Body of pancreas (tissue), 4 donors: ENCODE results near the gene PGC.

Experiments used
- POLR2A ChIP-seq, 3 donors: fragments of 450-650 bp; IDR thresholded peaks; one replicate each; pipeline ENCODE4 v1.6.1; 2016; ENCODE audit warnings: antibody characterized with exemption in 3 of 3, mild to moderate bottlenecking in 2 of 3
- TF ChIP-seq, protein P1 (sequence below), 7 experiments: fragments of 450-650 bp in 4 of 7; fragments of 200-600 bp in 3 of 7; sonication (generic) in 3 of 7; IDR thresholded peaks; one replicate each; pipeline ENCODE4 v1.5.1; 2016 to 2019; ENCODE audit warnings: antibody characterized with exemption in 7 of 7

DNA sequence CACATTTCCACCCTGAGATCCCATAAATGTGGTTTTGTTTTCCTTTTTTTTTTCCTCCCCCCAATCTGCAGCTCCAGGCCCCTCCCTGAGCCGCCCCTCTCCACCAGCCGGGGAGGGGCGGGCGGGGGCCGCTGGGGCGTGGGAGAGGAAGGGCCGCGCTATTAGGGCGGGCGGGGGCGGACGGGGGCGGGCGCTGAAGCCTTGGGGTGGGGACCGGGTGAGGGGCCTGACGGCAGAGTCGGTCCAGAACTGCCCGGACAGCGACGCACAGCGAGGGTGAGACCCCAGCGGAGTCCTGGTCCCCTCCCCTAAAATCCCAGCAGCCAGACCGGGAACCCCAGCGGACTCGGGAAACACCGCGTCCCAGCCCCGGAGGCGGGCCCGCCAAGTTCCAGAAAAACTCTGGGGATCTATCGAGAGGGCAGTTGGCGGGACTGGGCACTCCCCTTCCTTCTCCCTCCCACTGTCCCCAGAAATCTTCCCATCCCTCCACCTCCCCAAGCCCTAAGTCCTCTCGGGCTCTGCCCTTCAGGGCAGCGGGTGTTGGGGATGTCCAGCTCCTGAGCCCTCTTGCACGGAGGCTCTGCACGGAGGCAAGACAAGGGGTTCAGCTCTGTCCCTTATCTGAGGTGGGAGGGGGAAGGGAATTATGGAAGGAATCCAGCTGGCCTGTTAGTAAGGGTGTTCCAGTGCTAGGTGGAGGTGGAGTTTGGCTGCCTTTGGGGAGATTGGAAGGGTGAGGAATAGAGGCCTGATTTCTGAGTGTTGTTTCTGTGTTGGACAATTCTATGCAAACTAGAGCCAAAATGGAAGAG lies 33.6 kb upstream of the PGC start, which contains the start of gene PRICKLE4:
- TF ChIP-seq POLR2A (IDR thresholded peaks at IDR 0.05) = peak in 2 of 3 donors; percentile 24 to 43
- TF ChIP-seq, protein P1, sequence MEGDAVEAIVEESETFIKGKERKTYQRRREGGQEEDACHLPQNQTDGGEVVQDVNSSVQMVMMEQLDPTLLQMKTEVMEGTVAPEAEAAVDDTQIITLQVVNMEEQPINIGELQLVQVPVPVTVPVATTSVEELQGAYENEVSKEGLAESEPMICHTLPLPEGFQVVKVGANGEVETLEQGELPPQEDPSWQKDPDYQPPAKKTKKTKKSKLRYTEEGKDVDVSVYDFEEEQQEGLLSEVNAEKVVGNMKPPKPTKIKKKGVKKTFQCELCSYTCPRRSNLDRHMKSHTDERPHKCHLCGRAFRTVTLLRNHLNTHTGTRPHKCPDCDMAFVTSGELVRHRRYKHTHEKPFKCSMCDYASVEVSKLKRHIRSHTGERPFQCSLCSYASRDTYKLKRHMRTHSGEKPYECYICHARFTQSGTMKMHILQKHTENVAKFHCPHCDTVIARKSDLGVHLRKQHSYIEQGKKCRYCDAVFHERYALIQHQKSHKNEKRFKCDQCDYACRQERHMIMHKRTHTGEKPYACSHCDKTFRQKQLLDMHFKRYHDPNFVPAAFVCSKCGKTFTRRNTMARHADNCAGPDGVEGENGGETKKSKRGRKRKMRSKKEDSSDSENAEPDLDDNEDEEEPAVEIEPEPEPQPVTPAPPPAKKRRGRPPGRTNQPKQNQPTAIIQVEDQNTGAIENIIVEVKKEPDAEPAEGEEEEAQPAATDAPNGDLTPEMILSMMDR (IDR thresholded peaks at IDR 0.05) = peak in 1 of 7 experiments; percentile 4
